ENCODE measurements around the gene CCR5AS.
"Not testable (repeated sequence)": the region's sequence is repeated elsewhere in the genome, so short reads cannot be mapped to it uniquely, and the experiment has no call there.

The CCR5AS gene

DNA sequence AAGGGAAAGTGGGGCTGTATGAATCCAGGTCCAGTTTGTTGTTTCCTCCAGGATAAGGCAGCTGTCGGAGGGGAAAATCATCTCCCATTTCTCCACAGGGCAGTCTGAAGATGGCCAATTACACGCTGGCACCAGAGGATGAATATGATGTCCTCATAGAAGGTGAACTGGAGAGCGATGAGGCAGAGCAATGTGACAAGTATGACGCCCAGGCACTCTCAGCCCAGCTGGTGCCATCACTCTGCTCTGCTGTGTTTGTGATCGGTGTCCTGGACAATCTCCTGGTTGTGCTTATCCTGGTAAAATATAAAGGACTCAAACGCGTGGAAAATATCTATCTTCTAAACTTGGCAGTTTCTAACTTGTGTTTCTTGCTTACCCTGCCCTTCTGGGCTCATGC lies 1.1 kb upstream of the CCR5AS start:
- H3K27ac ChIP-seq = no peak overlapping the region
- no peak for DNase-seq (ENCODE audit: low read depth, low spot score)

DNA sequence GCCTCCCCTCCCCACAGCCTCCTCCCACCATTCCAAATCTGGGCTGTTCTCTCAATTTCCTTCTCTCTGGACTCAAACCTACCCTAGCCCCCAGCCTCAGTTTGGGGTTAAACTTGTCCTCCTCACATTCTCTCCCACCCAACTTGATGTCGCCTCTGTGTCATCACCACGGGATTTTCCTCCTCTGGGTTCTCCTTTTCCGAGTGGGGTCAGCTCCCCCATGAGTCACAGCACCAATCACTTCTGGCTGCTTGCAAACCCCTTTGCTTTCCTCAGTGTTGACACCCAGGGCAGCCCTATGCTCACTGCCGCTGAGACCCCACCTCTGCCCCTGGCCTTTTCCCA lies 451 bp downstream of the CCR5AS start:
- H3K27ac ChIP-seq = no peak overlapping the region
- DNase-seq (ENCODE audit: low read depth, low spot score) = no peak

GRCh38 chr3:46405301-46406019 lies 1.4 kb downstream of the CCR5AS start:
- peak overlapping the region; percentile 13 for H3K27ac ChIP-seq
- no peak for DNase-seq (ENCODE audit: low read depth, low spot score)

GRCh38 chr3:46402902-46403301 lies 4.0 kb downstream of the CCR5AS start:
- not testable (repeated sequence) for DNase-seq (ENCODE audit: low read depth, low spot score); H3K27ac ChIP-seq

- H3K27ac ChIP-seq = no peak overlapping the region
- DNase-seq (ENCODE audit: low read depth, low spot score) = no peak
Measured at GRCh38 chr3:46401579-46401978, 5.3 kb downstream of the CCR5AS start.

- no peak overlapping the region for H3K27ac ChIP-seq
- no peak for DNase-seq (ENCODE audit: low read depth, low spot score)
Measured at GRCh38 chr3:46400846-46401245, 6.0 kb downstream of the CCR5AS start.

DNA sequence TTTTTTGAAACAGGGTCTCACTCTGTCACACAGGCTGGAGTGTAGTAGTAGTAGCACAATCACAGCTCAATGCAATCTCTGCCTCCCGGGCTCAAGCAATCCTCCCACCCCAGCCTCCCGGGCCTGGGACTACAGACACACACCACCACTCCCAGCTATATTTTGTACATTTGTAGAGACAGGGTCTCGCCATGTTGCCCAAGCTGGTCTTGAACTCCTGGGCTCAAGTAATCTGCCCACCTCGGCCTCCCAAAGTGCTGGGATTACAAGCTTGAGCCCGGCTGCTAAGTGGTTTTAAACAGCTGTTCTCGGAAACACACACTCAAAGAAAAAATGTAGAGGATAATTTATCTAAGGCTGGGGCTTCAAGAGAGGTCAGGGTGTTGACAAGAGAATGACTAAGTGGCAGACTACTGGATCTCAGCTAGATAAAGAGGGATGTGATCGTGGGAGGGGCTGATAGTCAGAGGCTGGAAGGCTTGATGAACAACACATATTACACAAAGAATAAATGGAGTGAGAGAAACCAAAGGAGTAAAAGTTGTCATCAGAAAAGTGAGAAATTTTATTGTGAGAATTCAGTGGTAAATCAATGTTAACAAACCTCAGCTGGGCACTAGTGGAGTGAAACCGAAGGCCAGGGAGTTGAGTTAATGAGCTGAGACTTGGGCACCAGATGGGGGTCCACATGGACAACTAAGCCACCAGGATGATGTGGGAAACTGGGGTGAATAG lies 6.7 kb downstream of the CCR5AS start:
- DNase-seq (ENCODE audit: low read depth, low spot score) = no peak
- H3K27ac ChIP-seq = no peak overlapping the region

GRCh38 chr3:46399557-46399956 lies 7.3 kb downstream of the CCR5AS start:
- no peak overlapping the region for H3K27ac ChIP-seq
- no peak for DNase-seq (ENCODE audit: low read depth, low spot score)

DNA sequence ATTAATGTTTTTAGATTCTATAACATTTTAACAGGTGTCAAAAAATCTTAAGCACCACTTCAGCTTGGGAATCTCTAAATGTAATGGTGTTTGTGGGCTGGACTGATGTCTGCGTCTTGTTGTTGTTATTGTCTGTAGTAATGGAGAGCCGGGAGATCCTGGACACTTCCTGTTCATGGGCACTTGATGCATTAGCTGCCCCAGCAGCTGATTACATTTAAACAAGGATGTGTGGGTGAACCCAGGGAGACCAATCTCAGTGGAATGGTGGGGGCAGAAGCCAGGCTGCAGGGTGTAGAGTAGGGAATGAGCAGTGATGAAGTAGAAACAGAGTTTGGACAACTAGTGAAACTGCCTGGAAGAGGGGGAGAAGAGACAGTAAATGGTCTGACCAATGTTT lies 7.8 kb downstream of the CCR5AS start:
- H3K27ac ChIP-seq = no peak overlapping the region
- DNase-seq (ENCODE audit: low read depth, low spot score) = no peak

DNA sequence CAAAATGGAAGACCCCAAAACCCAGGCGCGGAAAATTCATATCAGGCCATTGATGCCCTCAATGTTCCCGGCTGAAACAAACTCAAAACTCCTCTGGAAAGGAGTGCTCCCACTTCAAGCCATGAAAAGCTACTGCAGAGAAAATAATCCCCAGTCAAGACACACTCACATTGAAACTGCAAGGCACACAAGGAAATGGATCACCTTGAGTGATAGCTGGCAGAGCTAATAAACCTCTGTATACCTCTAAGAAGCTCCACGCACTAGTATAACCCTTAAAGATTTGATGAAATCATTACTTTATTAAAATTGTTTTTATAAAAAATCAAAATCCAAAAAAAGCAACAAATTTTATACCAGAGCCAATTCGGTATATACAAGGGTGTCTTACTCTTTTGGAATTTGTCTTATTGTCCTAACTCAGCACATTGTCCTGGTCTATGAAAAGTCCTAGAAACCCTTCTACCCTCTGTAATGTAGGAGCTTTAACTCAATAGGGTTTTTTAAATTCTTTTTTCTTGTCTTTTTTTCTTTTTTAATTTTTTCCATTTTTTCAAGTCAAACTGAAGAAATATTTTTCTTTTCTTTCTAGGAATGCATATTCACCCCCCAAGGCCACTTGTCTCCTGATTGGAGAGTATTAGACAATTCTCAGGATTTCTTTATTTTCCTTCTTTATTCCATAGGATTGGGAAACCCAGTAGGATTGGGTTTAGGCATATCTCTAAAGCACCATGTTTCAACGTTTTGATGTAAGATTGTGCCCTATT lies 8.5 kb downstream of the CCR5AS start:
- H3K27ac ChIP-seq = no peak overlapping the region
- no peak for DNase-seq (ENCODE audit: low read depth, low spot score)

GRCh38 chr3:46397111-46397510 lies 9.8 kb downstream of the CCR5AS start:
- DNase-seq (ENCODE audit: low read depth, low spot score) = no peak
- H3K27ac ChIP-seq = no peak overlapping the region

GRCh38 chr3:46395766-46396530 lies 10.9 kb downstream of the CCR5AS start:
- no peak for DNase-seq (ENCODE audit: low read depth, low spot score)

GRCh38 chr3:46395210-46395661 lies 11.6 kb downstream of the CCR5AS start:
- no peak for DNase-seq (ENCODE audit: low read depth, low spot score)
- no peak overlapping the region for H3K27ac ChIP-seq

More at GRCh38 chr3:46395766-46396530, 10.9 kb downstream of the CCR5AS start:
- no peak overlapping the region for H3K27ac ChIP-seq

GRCh38 chr3:46393554-46394434 lies 13.1 kb downstream of the CCR5AS start:
- no peak overlapping the region for H3K27ac ChIP-seq
- DNase-seq (ENCODE audit: low read depth, low spot score) = no peak

- DNase-seq (ENCODE audit: low read depth, low spot score) = no peak
Measured at GRCh38 chr3:46393011-46393410, 13.9 kb downstream of the CCR5AS start.

GRCh38 chr3:46391526-46391925 lies 15.3 kb downstream of the CCR5AS start:
- DNase-seq (ENCODE audit: low read depth, low spot score); H3K27ac ChIP-seq: not testable (repeated sequence)

More at GRCh38 chr3:46393011-46393410, 13.9 kb downstream of the CCR5AS start:
- no peak overlapping the region for H3K27ac ChIP-seq

DNA sequence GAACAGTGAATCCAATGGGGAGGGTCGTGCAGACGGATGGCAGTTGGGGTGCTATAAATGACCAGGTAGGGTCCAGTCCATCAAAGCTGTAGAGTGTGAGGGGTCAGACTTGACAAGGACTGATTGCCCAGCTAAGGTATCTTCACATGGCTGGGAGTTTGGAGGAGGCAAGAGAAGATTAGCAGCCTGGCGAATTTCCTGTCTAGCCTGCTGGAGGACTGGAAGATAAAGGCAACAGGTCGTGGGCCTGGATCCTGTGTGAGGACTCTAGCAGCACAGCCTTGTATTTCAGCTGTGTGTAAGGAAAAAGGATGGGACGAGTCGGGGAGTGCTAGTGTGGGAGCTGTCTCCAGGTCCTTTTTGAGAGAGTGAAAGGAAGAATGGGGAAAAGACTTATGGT lies 17.6 kb downstream of the CCR5AS start:
- no peak for DNase-seq (ENCODE audit: low read depth, low spot score)
- H3K27ac ChIP-seq = no peak overlapping the region

- DNase-seq (ENCODE audit: low read depth, low spot score); H3K27ac ChIP-seq: not testable (repeated sequence)
Measured at GRCh38 chr3:46388847-46389246, 18.0 kb downstream of the CCR5AS start.

DNA sequence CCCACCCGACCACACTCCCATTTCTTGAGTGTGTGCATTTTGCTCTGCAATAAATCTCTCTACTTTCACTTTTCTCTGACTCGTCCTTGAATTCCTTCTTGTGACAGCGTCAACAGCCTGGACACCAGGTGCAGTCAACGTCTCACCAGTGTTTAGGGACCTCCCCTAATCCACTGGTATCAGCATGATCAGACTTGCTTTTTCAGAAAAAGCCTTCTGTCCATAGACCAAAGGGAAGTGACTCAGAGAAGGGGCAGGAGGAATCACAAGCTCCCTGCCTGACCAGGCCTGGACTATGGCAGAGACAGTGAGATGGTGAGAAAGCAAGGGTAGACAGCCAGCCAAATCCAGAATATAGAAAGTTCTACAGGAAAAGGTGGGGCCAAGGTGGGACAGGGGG lies 20.7 kb downstream of the CCR5AS start:
- peak overlapping the region; percentile 66 for H3K27ac ChIP-seq
- peak; percentile 96 for DNase-seq (ENCODE audit: low read depth, low spot score)

Measured in epithelial cell of prostate (primary cell).